Stimulated activated CD8-positive, alpha-beta memory T cell treated with anti-CD3 and anti-CD28 coated beads, Interleukin-7, amount 100 ng/mL, for 1 hour (primary cell): ENCODE results near the gene PDE4C.
"Not testable (repeated sequence)": the region's sequence is repeated elsewhere in the genome, so short reads cannot be mapped to it uniquely, and the experiment has no call there.

ENCODE experiments used
- DNase-seq, 2 donors: peaks; one replicate each; pipeline ENCODE4 v3.0.0-alpha.2; 2020; ENCODE audit warnings: low read depth in 2 of 2

The PDE4C gene

GRCh38 chr19:18223860-18224524 is 2.2 kb downstream of the PDE4C start:
- DNase-seq = no peak

GRCh38 chr19:18221815-18222725 is 4.2 kb downstream of the PDE4C start:
- no peak for DNase-seq

GRCh38 chr19:18220632-18221275 is 5.5 kb downstream of the PDE4C start:
- DNase-seq = no peak

- DNase-seq = no peak
Observed at GRCh38 chr19:18219911-18220631, 6.2 kb downstream of the PDE4C start.

- no peak for DNase-seq
Observed at GRCh38 chr19:18218600-18218999, 7.6 kb downstream of the PDE4C start.

GRCh38 chr19:18218159-18218558 is 8.1 kb downstream of the PDE4C start:
- no peak for DNase-seq

- DNase-seq = no peak
Observed at GRCh38 chr19:18216789-18217188, 9.4 kb downstream of the PDE4C start.

GRCh38 chr19:18214779-18215433 is 11.3 kb downstream of the PDE4C start:
- DNase-seq = no peak

GRCh38 chr19:18211683-18212082 is 14.6 kb downstream of the PDE4C start:
- no peak for DNase-seq

GRCh38 chr19:18209912-18210311 is 16.3 kb downstream of the PDE4C start:
- not testable (repeated sequence) for DNase-seq

- DNase-seq = peak in 1 of 2 donors; percentile 32
Observed at GRCh38 chr19:18208098-18208951, 17.9 kb downstream of the PDE4C start.

GRCh38 chr19:18206018-18206417 is 20.2 kb downstream of the PDE4C start:
- DNase-seq = no peak

GRCh38 chr19:18205200-18205892 is 20.9 kb downstream of the PDE4C start:
- DNase-seq = peak in 1 of 2 donors; percentile 36

GRCh38 chr19:18204394-18205199 is 21.6 kb downstream of the PDE4C start:
- no peak for DNase-seq

GRCh38 chr19:18203863-18204393 is 22.3 kb downstream of the PDE4C start, which contains the start of gene RAB3A:
RAB3A (minus strand) TSS chr19:18204042; CDS start chr19:18202740, 1,302 bp downstream.
- peak; percentile 97 to 99 for DNase-seq

GRCh38 chr19:18203408-18203862 is 22.8 kb downstream of the PDE4C start:
- DNase-seq = no peak

GRCh38 chr19:18202778-18203407 is 23.3 kb downstream of the PDE4C start:
- DNase-seq = no peak

GRCh38 chr19:18202397-18202777 is 23.9 kb downstream of the PDE4C start:
- DNase-seq = no peak
